ENCODE results near the gene DDIT4.

DNA sequence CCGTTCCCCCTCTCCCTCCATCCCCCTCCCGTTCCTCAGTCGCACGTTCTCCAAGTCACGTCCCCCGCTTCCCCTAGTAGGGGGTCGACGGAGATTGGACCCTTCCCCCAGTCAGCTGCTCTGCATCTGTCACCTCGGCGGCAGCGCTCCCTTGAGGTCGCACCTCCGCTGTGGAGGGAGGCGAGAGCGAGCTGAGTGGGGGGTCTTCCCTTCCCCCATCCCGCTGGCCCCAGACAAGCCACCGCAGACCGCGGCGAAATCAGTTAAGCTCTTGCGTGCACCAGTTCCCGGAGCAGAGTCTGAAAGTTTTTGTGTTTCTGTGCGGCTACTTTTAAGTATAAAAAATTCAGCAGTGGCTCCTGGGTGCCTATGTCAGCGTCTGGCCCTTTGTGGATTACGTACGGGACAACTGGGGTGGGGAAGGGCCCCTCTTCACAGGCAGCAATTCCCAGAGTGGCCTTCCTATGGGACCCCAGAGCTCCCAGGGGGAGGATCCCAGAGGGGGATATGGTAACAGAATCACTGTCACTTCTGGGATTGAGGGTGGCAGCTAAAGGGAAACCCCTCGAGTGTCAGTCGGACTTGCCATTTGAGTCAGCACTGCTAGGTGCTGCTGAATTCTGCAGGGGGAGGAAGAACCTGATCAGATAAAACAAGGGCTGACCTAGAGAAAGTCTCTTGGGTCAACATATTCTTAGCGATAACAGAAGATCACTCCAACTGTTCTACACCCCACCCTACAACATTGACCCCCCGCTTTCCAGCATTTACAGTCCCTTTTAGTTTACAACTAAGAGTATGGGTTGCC lies 12.5 kb upstream of the DDIT4 start:
- TF ChIP-seq POLR2A (IDR thresholded peaks at IDR 0.05) (no peak), CTCF (IDR thresholded peaks at IDR 0.05) (no peak)

All from lower leg skin (tissue), 3 donors.